DMS114 treated with DMSO at 0.1 percent for 48 hours (cell line): Measurements from ENCODE around the gene ENSA.
"Not testable (repeated sequence)": the region's sequence is repeated elsewhere in the genome, so short reads cannot be mapped to it uniquely, and the experiment has no call there.

Experiments
- DNase-seq: peaks from one replicate; lab custom pipeline; 2025; ENCODE audit not compliant: unreplicated experiment; lab: John Stamatoyannopoulos, UW

Gene ENSA

DNA sequence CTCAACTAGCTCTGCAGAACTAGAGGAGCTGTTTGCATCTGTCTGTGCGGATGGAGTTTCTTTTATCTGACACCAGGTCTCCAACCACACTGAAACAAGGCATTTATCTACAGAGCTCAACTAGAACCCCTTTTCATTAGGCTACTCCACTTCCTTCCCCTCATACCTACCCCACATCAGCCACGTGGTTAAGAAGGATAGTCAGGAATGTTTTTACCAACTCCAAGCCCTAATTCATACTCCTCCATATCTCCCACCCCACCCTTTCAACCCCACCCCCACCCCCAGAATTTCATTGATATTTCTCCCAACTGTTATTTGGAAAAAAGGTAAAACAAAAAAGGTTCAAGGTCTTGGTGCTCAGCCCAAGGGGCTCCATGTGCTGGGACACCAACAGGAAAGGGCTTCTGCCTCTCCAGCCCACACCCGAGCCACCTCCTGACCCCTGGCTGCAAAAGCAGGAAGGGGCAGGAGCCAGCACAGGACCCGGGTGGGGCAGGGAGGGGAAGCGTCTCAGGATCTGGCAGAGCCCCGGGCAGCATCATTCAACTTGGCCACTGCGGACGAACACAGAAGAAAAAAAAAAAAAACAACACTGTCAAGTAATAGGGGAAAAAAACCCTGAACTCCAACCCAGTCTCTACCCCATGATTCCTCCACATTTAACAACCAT lies 7.0 kb downstream of the ENSA start:
- DNase-seq: no peak

DNA sequence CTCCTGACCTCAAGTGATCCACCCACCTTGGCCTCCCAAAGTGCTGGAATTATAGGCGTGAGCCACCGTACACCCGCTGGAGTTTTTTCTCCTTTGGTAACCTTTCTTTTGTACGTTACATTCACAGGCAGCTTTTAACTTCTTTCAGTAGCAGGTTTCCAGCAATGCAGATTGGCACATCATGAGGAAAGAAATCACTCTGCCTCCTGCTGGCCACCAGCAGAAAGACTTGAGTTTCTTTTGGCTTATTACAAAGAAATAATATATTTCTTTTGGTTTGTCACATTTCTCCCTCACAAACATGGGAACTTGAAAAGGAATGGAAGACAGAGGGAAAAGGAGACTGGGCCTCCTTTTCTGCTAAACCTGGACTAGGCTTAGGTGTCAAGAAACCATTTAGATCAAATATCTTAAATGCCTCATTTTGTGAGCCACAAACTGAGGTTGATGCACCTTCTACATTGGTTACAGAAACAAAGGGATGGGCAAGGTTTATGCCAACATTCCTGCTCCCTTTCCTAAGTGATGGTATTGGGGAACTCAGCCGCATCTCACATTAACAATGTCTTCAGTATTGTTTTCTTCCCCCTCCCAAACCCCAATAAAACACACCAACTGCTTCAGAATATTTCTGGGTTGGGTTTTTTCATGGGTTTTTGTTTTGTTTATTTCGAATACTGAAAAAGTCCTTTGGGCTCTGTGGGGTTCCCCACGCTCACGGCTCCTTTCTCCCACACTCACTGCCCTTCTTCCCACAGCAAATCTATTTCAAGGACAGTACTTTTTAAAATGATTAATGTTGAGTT lies 7.7 kb downstream of the ENSA start:
- peak; percentile 40 for DNase-seq

DNA sequence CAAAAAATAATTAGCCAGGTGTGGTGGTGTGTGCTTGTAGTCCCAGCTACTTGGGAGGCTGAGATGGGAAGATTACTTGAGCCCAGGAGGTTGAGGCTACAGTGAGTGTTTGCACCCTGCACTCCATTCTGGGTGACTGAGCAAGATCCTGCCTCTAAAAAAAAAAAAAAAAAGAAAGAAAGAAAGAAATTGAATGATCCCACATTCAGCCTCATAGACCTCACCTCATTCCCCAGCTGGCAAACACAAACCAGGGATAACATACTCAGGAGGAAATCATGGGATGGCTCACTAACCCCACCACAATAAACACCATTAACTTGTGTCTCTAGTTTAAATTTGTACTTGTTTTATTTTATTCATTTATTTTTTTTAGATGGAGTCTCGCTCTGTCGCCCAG lies 8.5 kb downstream of the ENSA start:
- DNase-seq: no peak

DNA sequence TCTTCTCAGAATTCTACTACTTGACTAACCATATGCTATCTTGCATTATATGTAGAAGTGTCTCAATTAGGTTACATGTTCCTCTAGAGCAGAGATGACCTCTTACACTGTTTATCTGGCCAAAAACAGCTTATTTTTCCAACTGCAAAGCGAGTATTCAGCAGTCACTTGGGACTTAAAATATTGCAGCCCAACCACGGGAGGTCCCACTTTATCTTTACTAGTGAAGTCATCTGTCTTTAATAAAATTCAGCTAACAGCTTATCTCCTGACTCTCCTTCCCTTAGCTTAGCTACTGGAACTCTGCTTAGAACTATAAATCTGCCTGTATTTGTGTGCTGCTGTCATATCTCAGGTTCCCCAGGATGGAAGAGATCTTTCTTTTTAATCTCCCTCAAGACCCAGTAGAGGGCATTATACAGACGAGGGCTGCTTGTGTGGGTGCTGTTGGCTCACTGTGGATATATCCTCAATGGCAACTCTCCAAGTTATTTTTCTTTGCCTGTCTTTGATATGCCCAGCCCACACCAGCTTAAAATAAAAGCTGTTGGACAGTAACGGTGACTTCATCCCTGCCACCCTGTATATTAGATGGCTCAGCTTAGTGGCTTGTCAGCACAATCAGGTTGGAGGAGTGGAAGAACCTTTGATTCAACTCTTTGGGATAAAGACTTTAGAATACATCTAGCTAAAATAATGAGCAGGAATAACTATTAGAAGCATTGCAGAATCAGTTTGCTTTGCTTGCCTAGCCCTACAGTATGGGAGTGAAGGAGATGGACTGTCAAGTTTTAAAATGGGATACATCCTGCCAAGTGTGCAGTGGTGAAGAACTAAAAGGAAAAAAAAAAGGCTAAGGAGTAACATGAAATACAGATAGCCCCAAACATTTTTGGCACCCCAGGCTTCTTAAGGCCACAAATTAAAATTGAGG lies 9.6 kb downstream of the ENSA start:
- DNase-seq: peak; percentile 56

DNA sequence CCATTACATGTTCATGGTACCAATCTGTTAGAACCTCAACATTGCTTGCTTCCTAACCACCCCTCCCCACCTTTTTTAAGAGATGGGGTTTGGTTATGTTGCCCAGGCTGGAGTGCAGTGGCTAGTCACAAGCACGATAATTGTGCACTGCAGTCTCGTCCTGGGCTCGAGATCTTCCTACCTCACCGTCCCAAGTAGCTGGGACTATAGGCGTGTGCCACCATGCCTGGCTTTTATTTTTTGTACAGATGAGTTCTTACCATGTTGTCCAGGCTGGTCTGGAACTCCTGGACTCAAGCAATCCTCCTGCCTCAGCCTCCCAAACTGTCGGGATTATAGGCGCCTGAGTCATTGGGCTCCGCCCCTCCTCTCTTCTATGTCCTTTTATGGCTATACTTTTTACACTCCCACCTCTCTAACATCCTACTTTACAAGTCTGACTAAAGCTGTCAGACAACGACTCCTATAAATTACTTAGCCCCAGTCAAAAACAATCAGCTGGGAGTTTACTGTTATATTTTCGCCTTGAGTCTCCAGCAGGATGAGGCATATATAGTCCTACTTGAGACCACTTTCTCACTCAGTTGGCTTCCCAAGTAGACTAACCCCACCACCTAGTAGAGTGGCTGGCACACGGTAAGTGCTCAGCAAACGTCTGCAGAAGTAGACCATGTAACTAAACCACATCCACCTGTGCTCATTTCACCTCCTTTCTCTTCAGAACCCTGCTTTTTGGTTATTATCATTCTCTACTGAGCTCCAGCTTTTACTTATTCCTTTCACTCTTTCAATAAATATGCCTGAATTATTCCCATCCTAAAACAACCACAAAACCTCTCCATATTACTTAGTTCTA lies 13.8 kb downstream of the ENSA start:
- DNase-seq: no peak

DNA sequence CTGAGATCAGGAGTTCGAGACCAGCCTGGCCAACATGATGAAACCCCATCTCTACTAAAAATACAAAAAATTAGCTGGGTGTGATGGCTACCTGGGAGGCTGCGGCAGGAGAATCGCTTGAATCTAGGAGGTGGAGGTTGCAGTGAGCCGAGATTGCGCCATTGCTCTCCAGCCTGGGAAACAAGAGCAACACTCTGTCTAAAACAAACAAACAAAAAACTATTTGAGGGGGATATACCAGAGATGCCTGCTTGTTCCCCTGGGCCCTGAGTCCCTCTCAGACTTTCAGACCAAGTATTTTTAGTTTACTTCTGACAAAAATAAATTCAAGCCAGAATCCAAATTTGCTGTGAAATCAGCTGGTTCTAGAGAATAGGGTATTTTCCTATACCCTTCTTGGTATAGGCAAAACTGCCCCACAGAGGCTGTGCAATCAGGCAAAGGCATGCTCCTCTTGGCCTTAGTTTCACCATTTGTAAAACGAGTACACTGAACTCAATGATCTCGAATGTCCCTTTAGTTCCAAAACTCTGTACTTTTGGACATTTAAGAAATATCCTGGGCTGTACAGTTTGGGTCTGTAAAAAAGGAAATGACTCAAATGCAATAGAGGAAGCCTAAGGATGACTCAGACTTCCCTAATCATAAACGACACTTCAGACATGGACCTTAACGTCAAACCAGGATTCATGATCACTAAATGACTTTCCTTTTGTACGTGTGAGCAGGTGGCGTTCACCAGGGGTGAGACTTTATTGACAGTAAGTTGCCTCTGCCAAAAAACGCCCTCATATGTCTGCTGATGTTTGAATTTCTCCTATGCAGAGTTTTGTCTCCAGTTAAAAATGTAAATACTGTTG lies 16.1 kb downstream of the ENSA start:
- no peak for DNase-seq

DNA sequence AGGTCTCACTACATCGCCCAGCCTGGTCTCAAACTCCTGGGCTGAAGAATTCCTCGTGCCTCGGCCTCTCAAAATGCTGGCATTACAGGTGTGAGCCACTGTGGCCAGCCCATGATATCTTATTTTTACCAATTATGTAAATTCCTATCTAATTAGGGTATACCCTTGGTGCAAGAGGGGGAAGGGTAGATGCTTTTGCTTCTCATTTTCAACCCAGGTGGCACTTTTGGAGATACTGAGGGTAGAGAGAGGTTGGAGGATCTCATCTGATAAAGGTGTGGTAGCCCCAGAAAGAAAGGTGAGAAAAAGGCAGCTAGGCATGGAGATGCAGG lies 17.4 kb downstream of the ENSA start:
- no peak for DNase-seq

DNA sequence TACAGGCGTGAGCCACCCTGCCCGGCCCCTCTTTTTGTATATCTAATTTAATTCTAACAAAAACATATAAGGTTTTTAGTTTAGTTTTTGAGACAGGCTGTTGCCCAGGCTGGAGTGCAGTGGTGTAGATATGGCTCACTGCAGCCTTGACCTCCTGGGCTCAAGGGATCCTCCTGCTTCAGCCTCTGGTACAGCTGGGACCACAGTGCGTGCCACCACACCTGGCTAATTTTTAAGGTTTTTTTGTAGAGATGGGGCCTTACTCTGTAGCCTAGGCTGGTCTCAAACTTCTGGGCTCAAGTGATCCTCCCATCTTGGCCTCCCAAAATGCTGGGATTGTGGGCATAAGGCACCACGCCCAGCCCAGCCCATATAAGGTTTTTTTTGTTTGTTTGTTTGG lies 18.8 kb downstream of the ENSA start:
- DNase-seq: no peak

DNA sequence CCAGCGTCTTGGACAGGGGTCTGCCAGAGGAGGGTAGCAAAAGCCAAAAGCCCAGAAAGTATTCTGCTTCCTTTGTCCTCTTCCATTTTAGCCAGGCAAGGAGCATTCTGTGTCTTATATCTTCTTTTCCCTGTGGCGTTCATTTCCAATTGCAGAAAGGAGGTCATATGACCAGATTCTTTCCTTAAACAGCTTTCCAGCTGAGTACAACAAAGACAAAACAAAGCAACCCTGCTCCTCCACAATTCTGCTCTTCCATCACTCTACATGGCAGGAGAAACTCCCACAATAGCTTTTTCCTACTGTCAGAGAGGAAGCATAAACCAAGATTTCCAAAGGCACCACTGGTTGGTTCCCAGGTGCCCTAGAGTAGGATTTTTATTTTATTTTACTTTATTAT lies 19.7 kb downstream of the ENSA start:
- no peak for DNase-seq

DNA sequence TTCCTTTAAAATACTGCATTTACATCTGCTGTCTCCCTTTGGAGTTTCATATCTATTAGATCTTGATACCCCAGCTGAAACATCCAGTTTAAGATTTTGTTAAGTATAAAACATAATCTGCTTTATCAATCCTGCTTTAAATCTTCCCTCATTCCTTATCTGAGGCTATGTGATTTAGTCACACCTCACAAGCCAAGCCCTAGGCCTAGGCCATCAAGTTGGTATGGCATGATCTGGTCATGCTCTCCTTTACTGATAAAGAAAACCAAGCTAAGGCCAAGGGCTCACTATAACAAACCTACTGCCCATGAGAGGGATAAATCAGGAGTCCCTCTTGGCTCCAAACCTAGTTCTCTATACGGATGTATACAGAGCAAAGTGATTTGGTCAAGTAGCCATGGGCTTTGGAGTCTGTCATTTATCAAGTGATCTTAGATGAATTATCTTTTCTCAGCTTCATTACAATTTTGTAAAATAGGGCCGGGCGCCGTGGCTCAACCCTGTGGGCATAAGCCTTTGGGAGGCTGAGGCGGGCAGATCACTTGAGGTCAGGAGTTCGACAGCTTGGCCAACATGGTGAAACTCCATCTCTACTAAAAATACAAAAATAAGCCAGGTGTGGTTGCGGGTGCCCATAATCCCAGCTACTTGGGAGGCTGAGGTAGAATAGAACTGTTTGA lies 22.8 kb downstream of the ENSA start:
- DNase-seq: no peak

DNA sequence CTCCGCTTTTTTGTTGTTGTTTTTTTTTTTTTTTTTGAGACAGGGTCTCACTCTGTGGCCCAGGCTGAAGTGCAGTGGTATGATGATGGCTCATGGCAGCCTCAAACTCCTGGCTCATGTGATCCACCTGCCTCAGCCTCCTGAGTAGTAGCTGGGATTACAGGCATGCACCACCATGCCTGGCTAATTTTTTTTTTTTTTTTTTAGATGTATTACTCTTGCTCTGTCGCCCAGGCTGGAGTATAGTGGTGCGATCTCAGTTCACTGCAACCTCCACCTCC lies 24.0 kb downstream of the ENSA start:
- not testable (repeated sequence) for DNase-seq

DNA sequence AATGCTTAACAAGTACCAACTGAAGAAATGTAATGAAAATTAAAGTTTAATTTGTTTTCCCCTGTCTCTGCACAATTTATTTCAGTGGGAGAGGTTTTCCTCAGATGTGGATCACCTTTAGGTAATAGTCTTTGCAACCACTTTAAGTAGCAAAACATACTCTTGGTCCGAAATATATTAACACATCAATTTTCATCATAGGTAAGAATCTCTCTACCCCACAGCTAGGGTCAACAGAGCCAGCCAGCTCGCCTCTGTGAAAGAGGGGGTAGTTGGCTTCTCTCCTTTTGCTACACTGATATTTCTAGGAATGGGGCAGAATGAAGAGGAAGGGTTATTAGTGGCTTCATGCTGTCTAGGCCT lies 25.2 kb downstream of the ENSA start:
- DNase-seq: no peak

DNA sequence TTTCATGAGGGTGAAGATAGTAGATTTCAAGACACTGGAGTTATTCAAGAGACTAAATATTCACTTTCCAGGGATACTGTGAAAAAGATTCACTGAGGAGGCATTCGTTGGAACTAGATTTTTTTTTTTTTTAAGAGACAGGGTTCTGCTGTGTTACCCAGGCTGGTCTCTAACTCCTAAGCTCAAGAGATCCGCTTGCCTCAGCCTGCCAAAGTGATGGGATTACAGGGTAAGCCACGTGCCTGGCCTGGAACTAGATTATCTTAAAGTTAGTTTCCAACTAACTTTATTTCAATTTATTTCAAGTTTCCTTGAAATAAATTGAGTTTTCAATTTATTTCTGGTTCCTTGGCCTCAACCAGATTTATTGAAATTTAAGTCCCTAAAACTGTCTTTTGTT lies 25.7 kb downstream of the ENSA start:
- DNase-seq: no peak

DNA sequence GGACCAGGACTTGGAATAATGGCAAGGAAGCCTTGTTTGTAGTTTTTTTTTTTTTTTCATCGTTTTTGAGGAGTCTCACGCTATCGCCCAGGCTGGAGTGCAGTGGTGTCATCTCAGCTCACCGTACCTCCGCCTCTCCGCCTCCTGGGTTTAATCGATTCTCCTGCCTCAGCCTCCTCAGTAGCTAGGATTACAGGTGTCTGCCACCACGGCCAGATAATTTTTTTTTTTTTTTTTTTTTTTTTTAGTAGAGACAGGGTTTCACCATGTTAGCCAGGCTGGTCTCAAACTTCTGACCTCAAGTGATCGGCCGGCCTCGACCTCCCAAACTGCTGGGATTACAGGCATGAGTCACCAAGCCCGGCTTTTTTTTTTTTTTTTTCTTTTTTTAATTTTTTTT lies 27.0 kb downstream of the ENSA start:
- not testable (repeated sequence) for DNase-seq

DNA sequence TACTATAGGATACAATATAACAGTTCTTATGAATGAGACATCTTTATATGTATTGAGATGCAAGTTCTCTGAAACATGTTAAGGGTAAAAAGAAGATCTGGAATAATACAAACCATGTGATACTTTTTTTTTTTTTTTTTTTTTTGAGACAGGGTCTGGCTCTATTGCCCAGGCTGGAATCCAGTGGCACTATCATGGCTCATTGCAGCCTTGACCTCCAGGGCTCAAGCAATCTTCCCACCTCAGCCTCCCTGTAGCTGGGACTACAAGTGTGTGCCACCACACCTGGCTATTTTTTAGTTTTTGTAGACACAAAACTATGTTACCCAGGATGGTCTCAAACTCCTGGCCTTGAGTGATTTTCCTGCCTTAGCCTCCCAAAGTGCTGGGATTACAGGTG lies 27.9 kb downstream of the ENSA start:
- DNase-seq: no peak

DNA sequence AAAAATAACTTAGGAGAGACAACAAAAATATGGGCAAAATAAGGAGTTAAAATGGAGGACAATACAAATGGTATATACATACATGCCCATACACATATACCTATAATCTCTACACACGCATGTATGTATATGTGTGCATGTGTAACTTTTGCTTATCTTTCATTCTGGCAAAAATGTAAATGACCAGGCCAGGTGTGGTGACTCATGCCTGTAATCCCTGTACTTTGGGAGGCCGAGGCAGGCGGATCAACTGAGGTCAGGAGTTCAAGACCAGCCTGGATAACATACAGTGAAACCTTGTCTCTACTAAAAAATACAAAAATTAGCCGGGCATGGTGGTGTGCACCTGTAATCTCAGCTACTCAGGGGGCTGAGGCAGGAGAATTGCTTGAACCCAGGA lies 31.1 kb downstream of the ENSA start:
- not testable (repeated sequence) for DNase-seq

DNA sequence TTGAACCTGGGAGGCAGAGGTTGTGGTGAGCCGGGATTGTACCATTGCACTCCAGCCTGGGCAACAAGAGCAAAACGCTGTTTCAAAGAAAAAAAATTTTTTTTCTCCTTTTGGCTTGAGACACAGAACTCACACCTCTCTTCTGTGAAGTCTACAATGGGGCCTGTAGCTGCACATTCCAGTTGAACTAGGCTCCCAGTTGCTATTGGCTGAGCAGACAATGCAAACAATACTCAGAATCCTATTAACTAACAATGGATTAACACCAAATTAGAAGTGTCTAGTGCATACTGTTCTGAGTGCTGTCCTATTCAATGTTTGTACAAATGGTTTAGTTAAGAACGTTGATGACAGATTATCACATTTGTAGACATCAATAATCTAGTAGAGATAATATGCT lies 32.4 kb downstream of the ENSA start:
- DNase-seq: no peak

DNA sequence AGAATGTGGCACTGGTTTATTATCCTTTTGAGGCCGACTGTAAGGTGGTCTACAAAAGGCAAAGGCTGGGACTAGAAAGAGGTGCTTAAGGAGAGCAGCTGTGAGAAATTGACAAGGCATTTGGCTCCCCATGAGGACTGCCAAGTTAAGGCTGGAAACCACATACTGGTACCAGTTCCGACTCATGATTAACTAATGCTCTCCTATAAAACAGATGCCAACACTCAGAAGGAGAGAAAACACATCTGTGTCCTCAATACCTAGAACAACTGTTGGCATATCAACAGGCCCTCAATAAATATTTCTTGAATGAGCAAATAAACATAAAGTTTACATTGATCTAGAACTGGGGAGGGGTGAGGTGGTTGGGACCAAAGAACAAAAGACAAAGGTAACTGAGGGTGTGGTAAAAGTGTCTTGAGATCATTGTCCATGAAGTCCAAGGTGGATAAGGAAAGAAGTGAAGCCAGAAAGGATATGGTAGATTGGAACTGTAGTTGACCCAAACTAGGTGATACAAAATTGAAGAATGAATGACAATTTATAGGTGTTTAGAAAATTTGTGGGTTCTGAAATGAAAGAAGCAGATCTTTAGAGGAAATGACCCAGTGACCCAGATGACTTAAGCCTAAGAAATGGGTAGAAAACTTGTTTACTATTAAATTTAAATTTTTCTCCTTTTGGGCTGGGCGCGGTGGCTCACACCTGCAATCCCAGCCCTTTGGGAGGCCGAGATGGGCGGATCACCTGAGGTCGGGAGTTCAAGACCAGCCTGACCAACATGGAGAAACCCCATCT lies 33.1 kb downstream of the ENSA start:
- no peak for DNase-seq

DNA sequence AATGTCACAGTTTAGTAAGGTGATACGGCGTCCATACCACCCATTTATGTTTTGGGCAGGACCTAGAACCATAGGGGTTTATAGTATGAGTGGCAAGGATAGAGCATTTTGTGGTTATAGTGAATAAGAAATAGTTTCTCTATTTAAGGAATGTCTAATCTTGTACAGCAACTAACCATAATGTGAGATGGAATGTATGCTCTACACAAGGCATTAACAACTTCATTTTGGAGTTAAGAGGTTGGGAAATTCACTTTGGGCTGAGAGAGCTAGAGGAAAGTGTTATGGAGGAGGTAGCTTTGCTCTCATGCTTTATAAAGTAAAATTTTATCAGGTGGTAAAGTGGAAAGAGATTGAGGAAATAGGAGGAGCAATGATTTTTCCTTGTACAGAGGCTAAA lies 47.0 kb downstream of the ENSA start:
- DNase-seq: no peak
